ENCODE measurements around the gene AP1S1. TPM values are rescaled to one million over a fixed set of nuclear protein-coding genes. Genes with fewer than 3 reads are reported as not detected.
"Not testable (repeated sequence)": the region's sequence is repeated elsewhere in the genome, so short reads cannot be mapped to it uniquely, and the experiment has no call there.

Gene AP1S1
- total RNA-seq, 4 donors from 2014 or later, result 28.5 to 66.5 (median 50.0) TPM

GRCh38 chr7:101195884-101196283 lies 41.6 kb downstream of the AP1S1 start:
- Histone ChIP-seq H3K4me3 (no peak overlapping the region), H3K9me3 (no peaks in the 10 kb centered on the region), H3K27me3 (peaks cover 40% of the 10 kb centered on the region), H3K4me1 (no peaks in the 10 kb centered on the region), H3K27ac (no peak overlapping the region), H3K36me3 (no peaks in the 10 kb centered on the region)
- TF ChIP-seq EP300 (IDR thresholded peaks at IDR 0.05) (no peak), POLR2A (IDR thresholded peaks at IDR 0.05) (no peak), POLR2AphosphoS5 (IDR thresholded peaks at IDR 0.05) (no peak), CTCF (IDR thresholded peaks at IDR 0.05) (no peak)
- 86% methylated on average over 17 of the region's 17 CpGs for WGBS
- DNase-seq (ENCODE audit: low spot score in 2 of 2), result no peak

DNA sequence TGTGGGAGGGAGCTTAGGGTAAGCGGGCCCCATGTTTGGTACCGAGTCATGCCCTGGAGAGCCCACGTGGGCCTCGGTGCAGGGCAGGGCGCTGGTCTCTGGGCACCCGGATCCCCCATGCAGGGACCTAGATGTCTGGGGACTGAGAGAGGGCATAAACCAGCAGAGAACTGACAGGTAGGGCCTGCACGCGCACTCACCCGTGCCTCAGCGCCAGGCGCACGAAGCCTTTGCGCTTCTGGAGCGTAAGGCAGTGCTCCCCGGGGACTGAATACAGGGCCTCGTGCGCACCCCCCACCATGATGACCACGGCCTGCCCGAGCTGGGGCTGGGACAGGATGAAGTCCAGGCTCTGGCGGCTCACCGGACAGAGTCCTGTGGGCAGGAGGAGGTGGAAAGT lies 43.7 kb downstream of the AP1S1 start:
- Histone ChIP-seq H3K4me3 (no peak overlapping the region), H3K36me3 (no peaks in the 10 kb centered on the region), H3K9me3 (no peaks in the 10 kb centered on the region), H3K27me3 (peaks cover 61% of the 10 kb centered on the region), H3K4me1 (peaks cover 9% of the 10 kb centered on the region), H3K27ac (no peak overlapping the region)
- TF ChIP-seq EP300 (IDR thresholded peaks at IDR 0.05) (no peak), POLR2AphosphoS5 (IDR thresholded peaks at IDR 0.05) (no peak), POLR2A (IDR thresholded peaks at IDR 0.05) (no peak), CTCF (IDR thresholded peaks at IDR 0.05) (no peak)
- DNase-seq (ENCODE audit: low spot score in 2 of 2), result no peak
- 67% methylated on average over 6 of the region's 21 CpGs for WGBS

DNA sequence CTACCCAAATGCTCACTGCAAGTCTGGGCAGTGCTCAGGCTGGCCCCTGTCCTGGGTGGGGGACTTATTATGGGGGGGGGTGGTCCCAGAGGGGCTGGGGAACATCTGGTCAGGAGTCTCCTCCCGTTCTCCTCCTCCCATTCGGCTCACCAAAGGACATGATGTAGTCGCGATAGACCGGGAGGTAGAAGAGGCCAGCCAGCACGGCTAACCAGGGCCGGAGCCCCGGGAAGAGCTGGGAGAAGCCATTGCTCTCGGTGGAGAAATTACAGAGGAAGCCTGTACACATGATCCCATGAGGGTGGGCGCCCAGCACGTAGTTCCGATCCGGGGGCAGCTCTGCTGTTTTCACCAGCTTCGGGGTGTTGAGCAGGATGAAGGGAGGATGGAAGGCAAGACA lies 44.2 kb downstream of the AP1S1 start:
- Histone ChIP-seq H3K4me3 (no peak overlapping the region), H3K27me3 (peaks cover 64% of the 10 kb centered on the region), H3K9me3 (no peaks in the 10 kb centered on the region), H3K4me1 (peaks cover 9% of the 10 kb centered on the region), H3K36me3 (no peaks in the 10 kb centered on the region), H3K27ac (no peak overlapping the region)
- 75% methylated on average over 13 of the region's 14 CpGs for WGBS
- DNase-seq (ENCODE audit: low spot score in 2 of 2), result no peak
- TF ChIP-seq POLR2AphosphoS5 (IDR thresholded peaks at IDR 0.05) (no peak), EP300 (IDR thresholded peaks at IDR 0.05) (no peak), POLR2A (IDR thresholded peaks at IDR 0.05) (no peak), CTCF (IDR thresholded peaks at IDR 0.05) (no peak)

DNA sequence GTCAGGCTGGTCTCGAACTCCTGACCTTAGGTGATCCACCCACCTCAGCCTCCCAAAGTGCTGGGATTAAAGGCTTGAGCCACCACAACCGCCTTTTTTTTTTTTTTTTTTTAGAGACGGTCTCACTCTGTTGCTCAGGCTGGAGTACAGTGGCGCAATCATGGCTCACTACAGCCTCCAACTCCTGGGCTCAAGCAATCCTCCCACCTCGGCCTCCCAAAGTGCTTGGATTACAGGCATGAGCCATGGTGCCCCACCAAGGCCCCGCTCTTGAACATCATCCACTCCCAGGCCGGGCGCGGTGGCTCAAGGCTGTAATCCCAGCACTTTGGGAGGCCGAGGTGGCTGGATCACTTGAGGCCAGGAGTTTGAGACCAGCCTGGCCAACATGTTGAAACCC lies 45.2 kb downstream of the AP1S1 start:
- not testable (repeated sequence) for H3K4me3 ChIP-seq; DNase-seq (ENCODE audit: low spot score in 2 of 2); H3K9me3 ChIP-seq; H3K27ac ChIP-seq; H3K36me3 ChIP-seq; H3K4me1 ChIP-seq
- H3K27me3 ChIP-seq, result peaks cover 58% of the 10 kb centered on the region
- 92% methylated on average over 10 of the region's 10 CpGs for WGBS

DNA sequence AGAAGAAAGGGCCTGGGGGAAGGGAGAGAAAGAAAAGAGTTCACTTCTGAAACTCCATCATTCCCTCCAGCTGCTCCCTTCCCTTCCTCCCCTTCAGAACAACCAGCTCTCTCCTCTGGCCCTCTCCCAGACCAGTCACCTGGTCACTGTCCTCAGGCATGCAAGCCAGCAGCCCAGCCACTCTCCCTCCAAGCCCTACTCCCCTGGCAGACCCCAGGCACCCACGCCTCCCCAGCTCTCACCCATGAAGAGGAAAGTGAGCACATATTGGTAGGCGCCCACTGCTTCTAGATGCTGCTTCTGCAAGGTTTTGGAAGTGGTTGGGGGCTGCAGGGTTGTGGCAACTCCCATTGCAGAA lies 46.2 kb downstream of the AP1S1 start:
- TF ChIP-seq POLR2A (IDR thresholded peaks at IDR 0.05) (no peak), POLR2AphosphoS5 (IDR thresholded peaks at IDR 0.05) (no peak), EP300 (IDR thresholded peaks at IDR 0.05) (no peak), CTCF (IDR thresholded peaks at IDR 0.05) (no peak)
- Histone ChIP-seq H3K36me3 (no peaks in the 10 kb centered on the region), H3K4me3 (no peak overlapping the region), H3K4me1 (peaks cover 9% of the 10 kb centered on the region), H3K9me3 (no peaks in the 10 kb centered on the region), H3K27ac (no peak overlapping the region), H3K27me3 (peaks cover 58% of the 10 kb centered on the region)
- WGBS, result 89% methylated on average over 2 of the region's 2 CpGs
- no peak for DNase-seq (ENCODE audit: low spot score in 2 of 2)

DNA sequence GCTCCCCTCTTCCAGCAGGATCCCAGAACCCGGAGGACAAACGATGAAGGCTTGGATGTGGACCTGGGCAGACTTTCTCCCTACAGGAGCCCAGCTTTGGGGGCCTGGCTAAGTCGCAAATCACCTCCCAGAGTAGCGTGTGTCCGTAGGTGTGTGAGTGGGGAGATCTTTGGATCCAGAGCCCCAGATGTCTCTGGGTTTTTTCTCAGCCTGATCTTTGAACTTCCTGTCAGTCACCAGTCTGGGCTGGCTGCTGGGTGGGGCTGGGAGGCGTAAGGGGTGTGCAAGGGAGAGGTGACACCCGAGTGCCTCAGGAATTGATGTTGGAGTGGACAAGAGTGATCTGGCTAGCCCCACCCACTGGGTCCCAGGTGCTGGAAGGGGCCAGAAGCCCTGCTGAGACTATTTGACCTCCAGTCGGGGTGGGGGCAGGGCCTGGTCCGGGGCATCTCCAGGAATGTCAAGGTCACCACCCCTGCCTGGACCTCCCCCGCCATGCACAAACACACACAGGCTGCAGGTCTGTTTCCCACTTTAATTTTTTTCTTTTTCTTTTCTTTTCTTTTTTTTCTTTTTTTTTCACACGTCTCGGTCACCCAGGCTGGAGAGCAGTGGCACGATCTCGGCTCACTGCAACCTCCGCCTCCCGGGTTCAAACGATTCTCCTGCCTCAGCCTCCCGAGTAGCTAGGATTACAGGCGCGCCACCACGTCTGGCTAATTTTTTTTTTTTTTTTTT lies 46.8 kb downstream of the AP1S1 start, which contains the start of gene MOGAT3:
Gene MOGAT3, minus strand, starts transcription at position 175 of the 738 bp plus-strand sequence. CDS start 182 bp downstream, outside the sequence.
- WGBS, result 40% methylated on average over 21 of the region's 21 CpGs
- DNase-seq (ENCODE audit: low spot score in 2 of 2), result no peak
- Histone ChIP-seq H3K27me3 (peaks cover 55% of the 10 kb centered on the region), H3K4me1 (peaks cover 9% of the 10 kb centered on the region), H3K36me3 (peaks cover 3% of the 10 kb centered on the region), H3K4me3 (peak within 1 kb of the TSS; percentile 22), H3K9me3 (no peaks in the 10 kb centered on the region), H3K27ac (no peak within 1 kb of the TSS)
- no peak for TF ChIP-seq EP300 (IDR thresholded peaks at IDR 0.05)
- no peak for TF ChIP-seq POLR2AphosphoS5 (IDR thresholded peaks at IDR 0.05)
- no peak for TF ChIP-seq POLR2A (IDR thresholded peaks at IDR 0.05)
- no peak for TF ChIP-seq CTCF (IDR thresholded peaks at IDR 0.05)

Measured in suprapubic skin (tissue), 4 donors.